Testis (tissue), 2 donors: ENCODE data around the gene NDUFA7.

Experiments used
- POLR2A ChIP-seq: fragments of 450-650 bp; IDR thresholded peaks from one replicate; pipeline ENCODE4 v1.6.1; 2017; ENCODE audit warnings: antibody characterized with exemption, mild to moderate bottlenecking, moderate library complexity
- TF ChIP-seq, protein P1 (sequence below), 3 experiments: fragments of 450-650 bp in 2 of 3; fragments of 200-600 bp in 1 of 3; sonication (generic) in 1 of 3; IDR thresholded peaks; one replicate each; pipeline ENCODE4 v1.5.1; 2016 to 2019; ENCODE audit warnings: antibody characterized with exemption in 3 of 3, mild to moderate bottlenecking in 2 of 3, moderate library complexity in 1 of 3

GRCh38 chr19:8338835-8339234 is 17.7 kb upstream of the NDUFA7 start:
- no peak for TF ChIP-seq POLR2A
- TF ChIP-seq, protein P1, sequence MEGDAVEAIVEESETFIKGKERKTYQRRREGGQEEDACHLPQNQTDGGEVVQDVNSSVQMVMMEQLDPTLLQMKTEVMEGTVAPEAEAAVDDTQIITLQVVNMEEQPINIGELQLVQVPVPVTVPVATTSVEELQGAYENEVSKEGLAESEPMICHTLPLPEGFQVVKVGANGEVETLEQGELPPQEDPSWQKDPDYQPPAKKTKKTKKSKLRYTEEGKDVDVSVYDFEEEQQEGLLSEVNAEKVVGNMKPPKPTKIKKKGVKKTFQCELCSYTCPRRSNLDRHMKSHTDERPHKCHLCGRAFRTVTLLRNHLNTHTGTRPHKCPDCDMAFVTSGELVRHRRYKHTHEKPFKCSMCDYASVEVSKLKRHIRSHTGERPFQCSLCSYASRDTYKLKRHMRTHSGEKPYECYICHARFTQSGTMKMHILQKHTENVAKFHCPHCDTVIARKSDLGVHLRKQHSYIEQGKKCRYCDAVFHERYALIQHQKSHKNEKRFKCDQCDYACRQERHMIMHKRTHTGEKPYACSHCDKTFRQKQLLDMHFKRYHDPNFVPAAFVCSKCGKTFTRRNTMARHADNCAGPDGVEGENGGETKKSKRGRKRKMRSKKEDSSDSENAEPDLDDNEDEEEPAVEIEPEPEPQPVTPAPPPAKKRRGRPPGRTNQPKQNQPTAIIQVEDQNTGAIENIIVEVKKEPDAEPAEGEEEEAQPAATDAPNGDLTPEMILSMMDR (IDR thresholded peaks at IDR 0.05) = no peak
